Measurements from ENCODE around the gene CRTC1. TPM values are rescaled to one million over a fixed set of nuclear protein-coding genes. Genes with fewer than 3 reads are reported as not detected.

Gene CRTC1
- total RNA-seq, 1 experiment from 2014 or later: 12.3 TPM

GRCh38 chr19:18710186-18710585 is 26.7 kb downstream of the CRTC1 start:
- Mint-ChIP-seq H3K36me3 (no peaks in the 10 kb centered on the region), H3K27ac (no peak overlapping the region), H3K27me3 (ENCODE audit: low read depth) (no peaks in the 10 kb centered on the region), H3K4me1 (peaks cover 10% of the 10 kb centered on the region), H3K4me3 (no peak overlapping the region), H3K9me3 (no peaks in the 10 kb centered on the region)
- ChIA-PET CTCF (interaction anchor here (1.4 to 1.5 kb wide), 2 partner anchors 227 to 243 kb away, joined by 3 to 4 read pairs; no protein-coding TSS in a partner anchor), POLR2A (no interaction called here)
- TF ChIP-seq, protein P1, sequence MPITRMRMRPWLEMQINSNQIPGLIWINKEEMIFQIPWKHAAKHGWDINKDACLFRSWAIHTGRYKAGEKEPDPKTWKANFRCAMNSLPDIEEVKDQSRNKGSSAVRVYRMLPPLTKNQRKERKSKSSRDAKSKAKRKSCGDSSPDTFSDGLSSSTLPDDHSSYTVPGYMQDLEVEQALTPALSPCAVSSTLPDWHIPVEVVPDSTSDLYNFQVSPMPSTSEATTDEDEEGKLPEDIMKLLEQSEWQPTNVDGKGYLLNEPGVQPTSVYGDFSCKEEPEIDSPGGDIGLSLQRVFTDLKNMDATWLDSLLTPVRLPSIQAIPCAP (CRISPR knock-in tag; IDR thresholded peaks at IDR 0.05): no peak
- TF ChIP-seq ZNF671 (CRISPR knock-in tag; IDR thresholded peaks at IDR 0.05) (no peak), NR1H2 (CRISPR knock-in tag; IDR thresholded peaks at IDR 0.05) (no peak), ELF4 (CRISPR knock-in tag; IDR thresholded peaks at IDR 0.05; ENCODE audit: low read depth) (no peak), ARID4B (CRISPR knock-in tag; IDR thresholded peaks at IDR 0.05; ENCODE audit: borderline replicate concordance) (no peak), USF1 (CRISPR knock-in tag; IDR thresholded peaks at IDR 0.05) (no peak), GABPB1 (CRISPR knock-in tag; IDR thresholded peaks at IDR 0.05) (no peak), TEAD4 (CRISPR knock-in tag; IDR thresholded peaks at IDR 0.05) (no peak), CREM (CRISPR knock-in tag; IDR thresholded peaks at IDR 0.05) (no peak), TCF7 (CRISPR knock-in tag; IDR thresholded peaks at IDR 0.05; ENCODE audit: low read depth) (no peak), RELA (CRISPR knock-in tag; IDR thresholded peaks at IDR 0.05; ENCODE audit: borderline replicate concordance) (no peak), ZNF317 (CRISPR knock-in tag; IDR thresholded peaks at IDR 0.05; ENCODE audit: borderline replicate concordance, low read depth) (no peak), ZNF263 (CRISPR knock-in tag; IDR thresholded peaks at IDR 0.05; ENCODE audit: low read depth) (no peak), ZBTB21 (CRISPR knock-in tag; IDR thresholded peaks at IDR 0.05; ENCODE audit: borderline replicate concordance) (no peak), RORB (CRISPR knock-in tag; IDR thresholded peaks at IDR 0.05) (no peak), MXD4 (CRISPR knock-in tag; IDR thresholded peaks at IDR 0.05; ENCODE audit: borderline replicate concordance) (no peak), ATF1 (CRISPR knock-in tag; IDR thresholded peaks at IDR 0.05) (no peak), JUN (CRISPR knock-in tag; IDR thresholded peaks at IDR 0.05) (no peak), GRHL2 (CRISPR knock-in tag; IDR thresholded peaks at IDR 0.05; ENCODE audit: insufficient replicate concordance, severe bottlenecking) (no peak)
- TF ChIP-seq, protein P2, sequence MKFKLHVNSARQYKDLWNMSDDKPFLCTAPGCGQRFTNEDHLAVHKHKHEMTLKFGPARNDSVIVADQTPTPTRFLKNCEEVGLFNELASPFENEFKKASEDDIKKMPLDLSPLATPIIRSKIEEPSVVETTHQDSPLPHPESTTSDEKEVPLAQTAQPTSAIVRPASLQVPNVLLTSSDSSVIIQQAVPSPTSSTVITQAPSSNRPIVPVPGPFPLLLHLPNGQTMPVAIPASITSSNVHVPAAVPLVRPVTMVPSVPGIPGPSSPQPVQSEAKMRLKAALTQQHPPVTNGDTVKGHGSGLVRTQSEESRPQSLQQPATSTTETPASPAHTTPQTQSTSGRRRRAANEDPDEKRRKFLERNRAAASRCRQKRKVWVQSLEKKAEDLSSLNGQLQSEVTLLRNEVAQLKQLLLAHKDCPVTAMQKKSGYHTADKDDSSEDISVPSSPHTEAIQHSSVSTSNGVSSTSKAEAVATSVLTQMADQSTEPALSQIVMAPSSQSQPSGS (CRISPR knock-in tag; IDR thresholded peaks at IDR 0.05; ENCODE audit: borderline replicate concordance, low read depth): no peak
- ATAC-seq (no peak), DNase-seq (ENCODE audit: low spot score) (no peak)
